Measurements from ENCODE around the gene ANKRD24. TPM values are rescaled to one million over a fixed set of nuclear protein-coding genes. Genes with fewer than 3 reads are reported as not detected.

The ANKRD24 gene
- polyA plus RNA-seq, 1 experiment = 0.11 TPM

DNA sequence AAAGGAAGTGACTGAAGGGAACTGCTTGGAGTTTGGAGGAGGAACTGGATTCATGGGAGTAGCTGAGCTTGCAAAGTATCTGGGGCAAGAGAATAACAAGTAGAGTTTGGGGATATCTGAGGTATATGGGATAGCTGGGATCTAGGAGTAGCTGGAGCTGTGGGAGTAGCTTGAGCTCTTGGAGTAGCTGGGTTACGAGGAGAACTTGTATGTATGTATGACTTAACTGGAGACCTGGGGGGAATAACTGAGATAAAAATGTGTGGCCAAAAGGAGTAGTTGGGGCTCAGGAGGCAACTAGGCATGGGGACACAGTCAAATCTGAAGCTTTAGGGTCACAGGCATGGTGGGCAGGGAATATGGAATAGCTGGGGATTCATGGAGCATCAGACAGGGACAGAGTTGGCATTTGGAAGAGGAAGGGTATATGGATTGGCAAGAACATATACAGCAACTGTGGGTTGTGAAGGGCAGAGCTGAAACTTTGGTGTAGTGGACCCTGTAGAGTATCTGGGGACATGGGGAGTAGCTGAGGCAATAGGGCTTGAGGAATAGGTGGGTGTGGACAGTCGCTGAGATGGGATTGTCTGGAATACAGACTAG lies 18.6 kb downstream of the ANKRD24 start:
- ChIA-PET CTCF (interaction anchor here (0.8 to 2.7 kb wide), 3 partner anchors 12 to 215 kb away, joined by 4 to 10 read pairs (median 10); partner anchors contain the start of gene EEF2), POLR2A (interaction anchor here (0.5 to 4.5 kb wide), 2 partner anchors 143 to 216 kb away, joined by 3 to 18 read pairs; partner anchors contain the start of gene EEF2)
- DNase-seq (ENCODE audit: low read depth, low spot score) = no peak
- H3K4me3 ChIP-seq (ENCODE audit: low read depth, low read length) = no peak overlapping the region
- TF ChIP-seq, protein P1, sequence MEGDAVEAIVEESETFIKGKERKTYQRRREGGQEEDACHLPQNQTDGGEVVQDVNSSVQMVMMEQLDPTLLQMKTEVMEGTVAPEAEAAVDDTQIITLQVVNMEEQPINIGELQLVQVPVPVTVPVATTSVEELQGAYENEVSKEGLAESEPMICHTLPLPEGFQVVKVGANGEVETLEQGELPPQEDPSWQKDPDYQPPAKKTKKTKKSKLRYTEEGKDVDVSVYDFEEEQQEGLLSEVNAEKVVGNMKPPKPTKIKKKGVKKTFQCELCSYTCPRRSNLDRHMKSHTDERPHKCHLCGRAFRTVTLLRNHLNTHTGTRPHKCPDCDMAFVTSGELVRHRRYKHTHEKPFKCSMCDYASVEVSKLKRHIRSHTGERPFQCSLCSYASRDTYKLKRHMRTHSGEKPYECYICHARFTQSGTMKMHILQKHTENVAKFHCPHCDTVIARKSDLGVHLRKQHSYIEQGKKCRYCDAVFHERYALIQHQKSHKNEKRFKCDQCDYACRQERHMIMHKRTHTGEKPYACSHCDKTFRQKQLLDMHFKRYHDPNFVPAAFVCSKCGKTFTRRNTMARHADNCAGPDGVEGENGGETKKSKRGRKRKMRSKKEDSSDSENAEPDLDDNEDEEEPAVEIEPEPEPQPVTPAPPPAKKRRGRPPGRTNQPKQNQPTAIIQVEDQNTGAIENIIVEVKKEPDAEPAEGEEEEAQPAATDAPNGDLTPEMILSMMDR (IDR thresholded peaks at IDR 0.05; ENCODE audit: low read depth, low read length) = no peak
- peaks cover 16% of the 10 kb centered on the region for H3K27me3 ChIP-seq (ENCODE audit: control insufficient read depth, insufficient read depth, low read length)
- no peak overlapping the region for H3K27ac ChIP-seq (ENCODE audit: low read depth, low read length)
- H3K9me3 ChIP-seq (ENCODE audit: control insufficient read depth, insufficient read depth, low read length) = no peaks in the 10 kb centered on the region; the same call in 1 of the 2 replicates

DNA sequence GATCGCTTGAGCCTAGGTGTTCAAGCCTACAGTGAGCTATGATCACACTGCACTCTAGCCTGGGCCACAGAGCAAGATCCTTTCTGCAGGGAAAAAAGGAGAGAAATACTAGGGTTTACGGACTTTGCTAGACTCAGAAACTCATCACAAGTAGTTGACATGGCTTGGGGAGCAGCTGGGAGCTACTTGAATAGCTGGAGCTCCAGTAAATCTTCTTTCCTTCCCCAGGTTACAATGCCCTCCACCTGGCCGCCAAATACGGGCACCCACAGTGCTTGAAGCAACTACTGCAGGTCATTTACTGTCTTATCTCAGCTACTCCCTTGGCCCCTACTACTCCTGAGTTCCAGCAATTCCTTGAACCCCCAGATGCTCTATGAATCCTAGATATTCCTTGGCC lies 19.3 kb downstream of the ANKRD24 start:
- peaks cover 16% of the 10 kb centered on the region for H3K27me3 ChIP-seq (ENCODE audit: control insufficient read depth, insufficient read depth, low read length)
- TF ChIP-seq, protein P1 (IDR thresholded peaks at IDR 0.05; ENCODE audit: low read depth, low read length) = no peak
- no peaks in the 10 kb centered on the region; the same call in 1 of the 2 replicates for H3K9me3 ChIP-seq (ENCODE audit: control insufficient read depth, insufficient read depth, low read length)
- ChIA-PET POLR2A (interaction anchor here (0.5 to 4.5 kb wide), 3 partner anchors 38 to 217 kb away, joined by 3 to 18 read pairs (median 6); partner anchors contain the start of gene EEF2), CTCF (interaction anchor here (0.8 to 2.7 kb wide), 4 partner anchors 12 to 216 kb away, joined by 4 to 10 read pairs (median 7); partner anchors contain the start of gene EEF2)
- no peak overlapping the region for H3K27ac ChIP-seq (ENCODE audit: low read depth, low read length)
- no peak overlapping the region for H3K4me3 ChIP-seq (ENCODE audit: low read depth, low read length)
- no peak for DNase-seq (ENCODE audit: low read depth, low spot score)

DNA sequence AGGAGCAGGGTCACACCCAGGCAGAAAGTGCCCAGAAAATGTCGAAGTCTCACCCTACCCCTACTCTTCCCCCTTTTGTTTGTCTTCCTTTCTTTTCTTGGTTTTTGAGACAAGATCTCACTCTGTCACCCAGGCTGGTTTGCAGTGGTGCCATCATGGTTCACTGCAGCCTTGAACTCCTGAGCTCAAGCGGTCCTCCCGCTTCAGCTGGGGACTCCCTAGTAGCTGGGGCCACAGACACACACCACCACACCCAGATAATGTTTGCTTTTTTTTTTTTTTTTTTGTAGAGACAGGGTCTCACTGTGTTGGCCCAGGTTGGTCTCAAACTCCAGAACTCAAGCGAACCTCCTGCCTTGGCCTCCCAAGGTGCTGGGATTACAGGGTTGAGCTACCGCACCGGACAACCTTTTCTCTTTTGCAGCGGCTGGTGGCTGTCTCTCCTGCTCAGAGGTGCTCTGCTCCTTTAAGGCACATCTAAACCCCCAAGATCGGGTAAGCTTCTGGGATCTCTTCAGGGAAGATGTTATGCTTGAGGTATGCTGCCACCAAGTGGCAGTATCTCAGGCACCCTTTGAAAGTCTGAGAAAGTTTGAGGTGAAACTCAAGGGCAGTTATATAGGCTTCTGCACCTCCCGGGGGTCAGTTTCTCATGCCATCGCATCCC lies 24.5 kb downstream of the ANKRD24 start:
- Histone ChIP-seq H3K27ac (ENCODE audit: low read depth, low read length) (no peak overlapping the region), H3K9me3 (ENCODE audit: control insufficient read depth, insufficient read depth, low read length) (no peaks in the 10 kb centered on the region; the same call in 1 of the 2 replicates), H3K27me3 (ENCODE audit: control insufficient read depth, insufficient read depth, low read length) (peaks cover 2% of the 10 kb centered on the region), H3K4me3 (ENCODE audit: low read depth, low read length) (no peak overlapping the region)
- no peak for DNase-seq (ENCODE audit: low read depth, low spot score)
- POLR2A ChIA-PET = interaction anchor here (0.9 kb wide), 1 partner anchor 221 kb away, joined by 5 read pairs; the partner anchor contains the start of gene EEF2
- CTCF ChIA-PET = interaction anchor here (0.6 to 2.2 kb wide), 7 partner anchors 47 to 905 kb away, joined by 3 to 17 read pairs (median 5); partner anchors contain the start of gene EEF2
- TF ChIP-seq, protein P1 (IDR thresholded peaks at IDR 0.05; ENCODE audit: low read depth, low read length) = peak; percentile 55

DNA sequence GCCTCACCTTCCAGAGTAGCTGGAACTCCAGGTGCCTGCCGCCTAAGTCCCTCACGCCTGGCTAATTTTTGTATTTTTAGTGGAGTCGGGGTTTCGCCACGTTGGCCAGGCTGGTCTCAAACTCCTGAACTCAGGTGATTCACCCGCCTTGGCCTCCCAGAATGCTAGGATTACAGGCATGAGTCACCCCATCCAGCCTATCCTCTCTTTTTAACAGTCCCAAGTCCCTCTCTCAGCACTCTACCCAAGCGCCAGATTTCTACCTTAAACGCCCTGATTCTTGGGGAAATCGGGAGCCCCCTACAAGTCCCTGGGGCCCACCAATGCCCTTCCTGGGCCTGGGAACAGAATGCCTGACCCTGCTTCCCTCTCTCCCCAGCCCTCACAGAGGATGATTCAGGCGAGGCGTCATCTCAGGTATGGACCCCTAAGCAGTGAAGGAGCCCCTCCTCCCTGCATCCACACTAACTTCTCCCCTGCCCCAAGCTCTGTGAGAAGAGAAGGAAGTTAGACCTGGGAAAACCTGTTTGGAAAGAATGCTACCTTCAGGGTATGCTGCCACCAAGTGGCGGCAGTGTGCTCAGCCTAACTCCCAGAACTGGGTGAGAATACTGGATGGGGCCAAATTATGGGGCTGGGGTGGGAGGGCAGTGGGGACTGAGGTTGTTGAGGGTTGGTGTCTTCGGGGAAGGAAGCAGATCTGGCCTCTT lies 26.1 kb downstream of the ANKRD24 start:
- POLR2A ChIA-PET = interaction anchor here (0.6 kb wide), 1 partner anchor 276 kb away, joined by 4 read pairs; the partner anchor contains the start of gene NMRK2
- no peak for DNase-seq (ENCODE audit: low read depth, low spot score)
- Histone ChIP-seq H3K27me3 (ENCODE audit: control insufficient read depth, insufficient read depth, low read length) (peaks cover 3% of the 10 kb centered on the region), H3K4me3 (ENCODE audit: low read depth, low read length) (no peak overlapping the region), H3K27ac (ENCODE audit: low read depth, low read length) (no peak overlapping the region), H3K9me3 (ENCODE audit: control insufficient read depth, insufficient read depth, low read length) (no peaks in the 10 kb centered on the region; the same call in 1 of the 2 replicates)
- TF ChIP-seq, protein P1 (IDR thresholded peaks at IDR 0.05; ENCODE audit: low read depth, low read length) = peak; percentile 68
- CTCF ChIA-PET = interaction anchor here (0.7 to 2.2 kb wide), 4 partner anchors 24 to 223 kb away, joined by 3 to 17 read pairs (median 4); partner anchors contain the start of gene EEF2
